ENCODE data around the gene ALPI. TPM values are rescaled to one million over a fixed set of nuclear protein-coding genes. Genes with fewer than 3 reads are reported as not detected.
"Not testable (repeated sequence)": the region's sequence is repeated elsewhere in the genome, so short reads cannot be mapped to it uniquely, and the experiment has no call there.

ALPI gene
- total RNA-seq, 1 donor from 2014 or later = not detected

- H3K36me3 ChIP-seq = no peaks in the 10 kb centered on the region
- no peak overlapping the region for H3K4me3 ChIP-seq
- DNase-seq = peak; percentile 45
- intact Hi-C loops (cut with DNase I) = loop anchor here (10.0 kb wide), 1 partner anchor 508 kb away; the partner anchor contains the start of gene NPPC
- no peak overlapping the region for H3K27ac ChIP-seq
- H3K9me3 ChIP-seq = no peaks in the 10 kb centered on the region
- no peak for TF ChIP-seq CTCF (IDR thresholded peaks at IDR 0.05)
- ATAC-seq = peak; percentile 24
- H3K4me1 ChIP-seq = no peaks in the 10 kb centered on the region
- H3K27me3 ChIP-seq = no peaks in the 10 kb centered on the region
These were observed 23.3 kb upstream of the ALPI start for GRCh38 chr2:232432598-232433184.

- peak; percentile 40 for DNase-seq
- not testable (repeated sequence) for ATAC-seq, H3K9me3 ChIP-seq, H3K27ac ChIP-seq, H3K27me3 ChIP-seq, H3K36me3 ChIP-seq, H3K4me3 ChIP-seq, H3K4me1 ChIP-seq
- intact Hi-C loops (cut with DNase I) = loop anchor here (10.0 kb wide), 1 partner anchor 509 kb away; the partner anchor contains the start of gene NPPC
These were observed 22.3 kb upstream of the ALPI start for GRCh38 chr2:232433622-232434021.

GRCh38 chr2:232434091-232434490 is 21.9 kb upstream of the ALPI start:
- no peak overlapping the region for H3K27ac ChIP-seq
- no peaks in the 10 kb centered on the region for H3K27me3 ChIP-seq
- no peak for ATAC-seq
- H3K4me1 ChIP-seq = no peaks in the 10 kb centered on the region
- TF ChIP-seq CTCF (IDR thresholded peaks at IDR 0.05) = no peak
- no peak overlapping the region for H3K4me3 ChIP-seq
- no peaks in the 10 kb centered on the region for H3K36me3 ChIP-seq
- no peaks in the 10 kb centered on the region for H3K9me3 ChIP-seq
- DNase-seq = peak; percentile 55
- intact Hi-C loops (cut with DNase I) = loop anchor here (10.0 kb wide), 1 partner anchor 509 kb away; the partner anchor contains the start of gene NPPC

GRCh38 chr2:232434563-232435374 is 21.2 kb upstream of the ALPI start:
- DNase-seq (peak; percentile 47), ATAC-seq (no peak)
- Histone ChIP-seq H3K27ac (no peak overlapping the region), H3K9me3 (no peaks in the 10 kb centered on the region), H3K36me3 (no peaks in the 10 kb centered on the region), H3K4me3 (no peak overlapping the region), H3K4me1 (no peaks in the 10 kb centered on the region), H3K27me3 (no peaks in the 10 kb centered on the region)
- TF ChIP-seq CTCF (IDR thresholded peaks at IDR 0.05) = no peak
- intact Hi-C loops (cut with DNase I) = loop anchor here (10.0 kb wide), 1 partner anchor 510 kb away; the partner anchor contains the start of gene NPPC

GRCh38 chr2:232435375-232435648 is 20.6 kb upstream of the ALPI start:
- Histone ChIP-seq H3K27me3 (no peaks in the 10 kb centered on the region), H3K4me3 (no peak overlapping the region), H3K36me3 (no peaks in the 10 kb centered on the region), H3K27ac (no peak overlapping the region), H3K4me1 (no peaks in the 10 kb centered on the region), H3K9me3 (no peaks in the 10 kb centered on the region)
- no peak for TF ChIP-seq CTCF (IDR thresholded peaks at IDR 0.05)
- ATAC-seq = no peak
- intact Hi-C loops (cut with DNase I) = loop anchor here (10.0 kb wide), 1 partner anchor 511 kb away; the partner anchor contains the start of gene NPPC
- DNase-seq = no peak

- intact Hi-C loops (cut with DNase I) = loop anchor here (10.0 kb wide), 1 partner anchor 511 kb away; the partner anchor contains the start of gene NPPC
- peak; percentile 44 for DNase-seq
- H3K27me3 ChIP-seq = no peaks in the 10 kb centered on the region
- H3K9me3 ChIP-seq = no peaks in the 10 kb centered on the region
- no peak for TF ChIP-seq CTCF (IDR thresholded peaks at IDR 0.05)
- no peak overlapping the region for H3K27ac ChIP-seq
- no peak overlapping the region for H3K4me3 ChIP-seq
- no peaks in the 10 kb centered on the region for H3K36me3 ChIP-seq
- no peak for ATAC-seq
- H3K4me1 ChIP-seq = no peaks in the 10 kb centered on the region
These were observed 20.1 kb upstream of the ALPI start for GRCh38 chr2:232435805-232436204.

All from upper lobe of right lung (tissue), 1 donor.